Mesothelial cell of epicardium (in vitro differentiated cells): ENCODE data around the gene SLC39A1. TPM values are rescaled to one million over a fixed set of nuclear protein-coding genes. Genes with fewer than 3 reads are reported as not detected.
A peak's percentile ranks its signal among the peaks of the same experiment; 100 is the strongest.
"Not testable (repeated sequence)": the region's sequence is repeated elsewhere in the genome, so short reads cannot be mapped to it uniquely, and the experiment has no call there.

Source experiments
- DNase-seq, 2 experiments: peaks; one replicate each; pipeline ENCODE4 v3.0.0; 2021; ENCODE audit warnings: low spot score in 2 of 2; ENCODE audit not compliant: unreplicated experiment in 2 of 2
- H3K27ac Mint-ChIP-seq: 2 replicates; pipeline ENCODE4 v1.8.0; 2021; ENCODE audit warnings: mixed read lengths
- H3K27me3 Mint-ChIP-seq: 2 replicates; pipeline ENCODE4 v1.8.0; 2021; ENCODE audit warnings: low read depth, mixed read lengths
- H3K36me3 Mint-ChIP-seq: 2 replicates; pipeline ENCODE4 v1.8.0; 2021; ENCODE audit warnings: mixed read lengths
- H3K4me1 Mint-ChIP-seq: 2 replicates; pipeline ENCODE4 v1.8.0; 2021; ENCODE audit warnings: mixed read lengths
- H3K4me3 Mint-ChIP-seq: 2 replicates; pipeline ENCODE4 v1.8.0; 2021; ENCODE audit warnings: mild to moderate bottlenecking, moderate library complexity, mixed read lengths
- H3K9me3 Mint-ChIP-seq: 2 replicates; pipeline ENCODE4 v1.8.0; 2021; ENCODE audit warnings: mixed read lengths
- CTCF ChIP-seq: fragments of 200-600 bp; sonication (generic); IDR thresholded peaks from one replicate; pipeline ENCODE4 v1.5.0; 2021; ENCODE audit warnings: antibody characterized with exemption; ENCODE audit not compliant: unreplicated experiment
- total RNA-seq: library from RNA; stranded (reverse); gene quantifications from 3 replicates; pipeline ENCODE4 v1.2.1, GENCODE V29; 2021

SLC39A1 gene
- total RNA-seq, 1 donor from 2014 or later, result 73.3 TPM

GRCh38 chr1:153921803-153922075 is 41.6 kb downstream of the SLC39A1 start:
- H3K36me3 Mint-ChIP-seq, result no peaks in the 10 kb centered on the region
- H3K4me3 Mint-ChIP-seq, result peak overlapping the region; percentile 94
- peak overlapping the region; percentile 93 for H3K27ac Mint-ChIP-seq
- no peak for TF ChIP-seq CTCF
- H3K27me3 Mint-ChIP-seq, result no peaks in the 10 kb centered on the region
- H3K9me3 Mint-ChIP-seq, result no peaks in the 10 kb centered on the region
- no peak for DNase-seq
- peaks cover 44% of the 10 kb centered on the region for H3K4me1 Mint-ChIP-seq

- Mint-ChIP-seq H3K27me3 (no peaks in the 10 kb centered on the region), H3K9me3 (no peaks in the 10 kb centered on the region), H3K27ac (peak overlapping the region; percentile 93), H3K4me3 (peak overlapping the region; percentile 94), H3K4me1 (peaks cover 44% of the 10 kb centered on the region), H3K36me3 (no peaks in the 10 kb centered on the region)
- no peak for TF ChIP-seq CTCF
- DNase-seq, result no peak
Observed at GRCh38 chr1:153921080-153921802, 42.1 kb downstream of the SLC39A1 start.

GRCh38 chr1:153919876-153920852 is 43.2 kb downstream of the SLC39A1 start:
- no peak for TF ChIP-seq CTCF
- Mint-ChIP-seq H3K4me1 (peaks cover 44% of the 10 kb centered on the region), H3K4me3 (peak overlapping the region; percentile 94), H3K36me3 (no peaks in the 10 kb centered on the region), H3K27ac (peak overlapping the region; percentile 83), H3K9me3 (no peaks in the 10 kb centered on the region), H3K27me3 (no peaks in the 10 kb centered on the region)
- DNase-seq, result no peak

- Mint-ChIP-seq H3K9me3 (no peaks in the 10 kb centered on the region), H3K27me3 (no peaks in the 10 kb centered on the region), H3K36me3 (no peaks in the 10 kb centered on the region), H3K4me3 (no peak overlapping the region), H3K27ac (no peak overlapping the region), H3K4me1 (peaks cover 34% of the 10 kb centered on the region)
- DNase-seq, result no peak
- TF ChIP-seq CTCF, result no peak
Observed at GRCh38 chr1:153916297-153916696, 47.0 kb downstream of the SLC39A1 start.

- no peak overlapping the region for H3K27ac Mint-ChIP-seq
- no peak for DNase-seq
- H3K27me3 Mint-ChIP-seq, result no peaks in the 10 kb centered on the region
- peaks cover 2% of the 10 kb centered on the region for H3K4me1 Mint-ChIP-seq
- H3K36me3 Mint-ChIP-seq, result peaks cover 8% of the 10 kb centered on the region
- H3K9me3 Mint-ChIP-seq, result peaks cover under 1% of the 10 kb centered on the region
- H3K4me3 Mint-ChIP-seq, result no peak overlapping the region
- no peak for TF ChIP-seq CTCF
Observed at GRCh38 chr1:153912349-153912748, 51.0 kb downstream of the SLC39A1 start.

GRCh38 chr1:153910560-153910959 is 52.8 kb downstream of the SLC39A1 start:
- peaks cover 18% of the 10 kb centered on the region for H3K36me3 Mint-ChIP-seq
- not testable (repeated sequence) for H3K27me3 Mint-ChIP-seq, DNase-seq, H3K9me3 Mint-ChIP-seq, H3K4me1 Mint-ChIP-seq, H3K27ac Mint-ChIP-seq, H3K4me3 Mint-ChIP-seq
